Measurements from ENCODE around the gene CAPZA2. TPM values are rescaled to one million over a fixed set of nuclear protein-coding genes. Genes with fewer than 3 reads are reported as not detected.
A peak's percentile ranks its signal among the peaks of the same experiment; 100 is the strongest.

CAPZA2 gene
- total and polyA plus RNA-seq, 9 of the 15 experiments (the other 6 are each of a cell fraction or from before 2014, with no cell fraction given), result 67.0 to 524 (median 176) TPM

DNA sequence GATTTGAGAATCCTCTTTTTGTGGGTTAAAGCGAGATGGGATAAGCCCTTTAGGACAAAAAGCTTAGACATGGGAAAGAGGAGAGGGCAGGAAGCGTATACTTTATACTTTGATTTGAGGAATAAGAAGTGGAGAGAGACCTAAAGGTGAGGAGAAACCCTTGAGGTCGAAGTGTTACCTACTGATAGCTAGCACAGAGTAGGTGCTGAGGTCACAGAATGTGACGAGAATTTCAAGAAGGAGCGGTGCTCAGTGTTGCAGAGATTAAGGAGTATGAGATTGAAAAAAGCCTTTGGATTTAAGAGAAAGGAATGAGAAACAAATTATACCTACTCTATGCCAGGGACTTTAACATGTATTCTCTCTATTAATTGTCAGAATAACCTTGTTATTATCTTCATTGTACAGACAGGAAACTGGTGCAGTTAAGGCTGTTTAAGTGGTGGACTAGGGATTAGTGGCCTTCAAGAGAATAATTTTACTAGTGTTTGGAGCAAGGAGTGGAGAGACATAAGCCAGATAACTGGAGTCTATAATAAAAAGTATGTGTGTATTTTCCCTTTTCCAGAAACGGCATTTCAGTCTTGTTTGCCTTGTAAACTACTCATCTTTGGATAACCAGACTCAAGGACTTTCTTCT is 8.8 kb downstream of the CAPZA2 start (continued):
- TF ChIP-seq, protein P1, sequence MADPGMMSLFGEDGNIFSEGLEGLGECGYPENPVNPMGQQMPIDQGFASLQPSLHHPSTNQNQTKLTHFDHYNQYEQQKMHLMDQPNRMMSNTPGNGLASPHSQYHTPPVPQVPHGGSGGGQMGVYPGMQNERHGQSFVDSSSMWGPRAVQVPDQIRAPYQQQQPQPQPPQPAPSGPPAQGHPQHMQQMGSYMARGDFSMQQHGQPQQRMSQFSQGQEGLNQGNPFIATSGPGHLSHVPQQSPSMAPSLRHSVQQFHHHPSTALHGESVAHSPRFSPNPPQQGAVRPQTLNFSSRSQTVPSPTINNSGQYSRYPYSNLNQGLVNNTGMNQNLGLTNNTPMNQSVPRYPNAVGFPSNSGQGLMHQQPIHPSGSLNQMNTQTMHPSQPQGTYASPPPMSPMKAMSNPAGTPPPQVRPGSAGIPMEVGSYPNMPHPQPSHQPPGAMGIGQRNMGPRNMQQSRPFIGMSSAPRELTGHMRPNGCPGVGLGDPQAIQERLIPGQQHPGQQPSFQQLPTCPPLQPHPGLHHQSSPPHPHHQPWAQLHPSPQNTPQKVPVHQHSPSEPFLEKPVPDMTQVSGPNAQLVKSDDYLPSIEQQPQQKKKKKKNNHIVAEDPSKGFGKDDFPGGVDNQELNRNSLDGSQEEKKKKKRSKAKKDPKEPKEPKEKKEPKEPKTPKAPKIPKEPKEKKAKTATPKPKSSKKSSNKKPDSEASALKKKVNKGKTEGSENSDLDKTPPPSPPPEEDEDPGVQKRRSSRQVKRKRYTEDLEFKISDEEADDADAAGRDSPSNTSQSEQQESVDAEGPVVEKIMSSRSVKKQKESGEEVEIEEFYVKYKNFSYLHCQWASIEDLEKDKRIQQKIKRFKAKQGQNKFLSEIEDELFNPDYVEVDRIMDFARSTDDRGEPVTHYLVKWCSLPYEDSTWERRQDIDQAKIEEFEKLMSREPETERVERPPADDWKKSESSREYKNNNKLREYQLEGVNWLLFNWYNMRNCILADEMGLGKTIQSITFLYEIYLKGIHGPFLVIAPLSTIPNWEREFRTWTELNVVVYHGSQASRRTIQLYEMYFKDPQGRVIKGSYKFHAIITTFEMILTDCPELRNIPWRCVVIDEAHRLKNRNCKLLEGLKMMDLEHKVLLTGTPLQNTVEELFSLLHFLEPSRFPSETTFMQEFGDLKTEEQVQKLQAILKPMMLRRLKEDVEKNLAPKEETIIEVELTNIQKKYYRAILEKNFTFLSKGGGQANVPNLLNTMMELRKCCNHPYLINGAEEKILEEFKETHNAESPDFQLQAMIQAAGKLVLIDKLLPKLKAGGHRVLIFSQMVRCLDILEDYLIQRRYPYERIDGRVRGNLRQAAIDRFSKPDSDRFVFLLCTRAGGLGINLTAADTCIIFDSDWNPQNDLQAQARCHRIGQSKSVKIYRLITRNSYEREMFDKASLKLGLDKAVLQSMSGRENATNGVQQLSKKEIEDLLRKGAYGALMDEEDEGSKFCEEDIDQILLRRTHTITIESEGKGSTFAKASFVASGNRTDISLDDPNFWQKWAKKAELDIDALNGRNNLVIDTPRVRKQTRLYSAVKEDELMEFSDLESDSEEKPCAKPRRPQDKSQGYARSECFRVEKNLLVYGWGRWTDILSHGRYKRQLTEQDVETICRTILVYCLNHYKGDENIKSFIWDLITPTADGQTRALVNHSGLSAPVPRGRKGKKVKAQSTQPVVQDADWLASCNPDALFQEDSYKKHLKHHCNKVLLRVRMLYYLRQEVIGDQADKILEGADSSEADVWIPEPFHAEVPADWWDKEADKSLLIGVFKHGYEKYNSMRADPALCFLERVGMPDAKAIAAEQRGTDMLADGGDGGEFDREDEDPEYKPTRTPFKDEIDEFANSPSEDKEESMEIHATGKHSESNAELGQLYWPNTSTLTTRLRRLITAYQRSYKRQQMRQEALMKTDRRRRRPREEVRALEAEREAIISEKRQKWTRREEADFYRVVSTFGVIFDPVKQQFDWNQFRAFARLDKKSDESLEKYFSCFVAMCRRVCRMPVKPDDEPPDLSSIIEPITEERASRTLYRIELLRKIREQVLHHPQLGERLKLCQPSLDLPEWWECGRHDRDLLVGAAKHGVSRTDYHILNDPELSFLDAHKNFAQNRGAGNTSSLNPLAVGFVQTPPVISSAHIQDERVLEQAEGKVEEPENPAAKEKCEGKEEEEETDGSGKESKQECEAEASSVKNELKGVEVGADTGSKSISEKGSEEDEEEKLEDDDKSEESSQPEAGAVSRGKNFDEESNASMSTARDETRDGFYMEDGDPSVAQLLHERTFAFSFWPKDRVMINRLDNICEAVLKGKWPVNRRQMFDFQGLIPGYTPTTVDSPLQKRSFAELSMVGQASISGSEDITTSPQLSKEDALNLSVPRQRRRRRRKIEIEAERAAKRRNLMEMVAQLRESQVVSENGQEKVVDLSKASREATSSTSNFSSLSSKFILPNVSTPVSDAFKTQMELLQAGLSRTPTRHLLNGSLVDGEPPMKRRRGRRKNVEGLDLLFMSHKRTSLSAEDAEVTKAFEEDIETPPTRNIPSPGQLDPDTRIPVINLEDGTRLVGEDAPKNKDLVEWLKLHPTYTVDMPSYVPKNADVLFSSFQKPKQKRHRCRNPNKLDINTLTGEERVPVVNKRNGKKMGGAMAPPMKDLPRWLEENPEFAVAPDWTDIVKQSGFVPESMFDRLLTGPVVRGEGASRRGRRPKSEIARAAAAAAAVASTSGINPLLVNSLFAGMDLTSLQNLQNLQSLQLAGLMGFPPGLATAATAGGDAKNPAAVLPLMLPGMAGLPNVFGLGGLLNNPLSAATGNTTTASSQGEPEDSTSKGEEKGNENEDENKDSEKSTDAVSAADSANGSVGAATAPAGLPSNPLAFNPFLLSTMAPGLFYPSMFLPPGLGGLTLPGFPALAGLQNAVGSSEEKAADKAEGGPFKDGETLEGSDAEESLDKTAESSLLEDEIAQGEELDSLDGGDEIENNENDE (IDR thresholded peaks at IDR 0.05; ENCODE audit: low read depth, low read length), result no peak
- TF ChIP-seq ETV1 (tag; conservative IDR thresholded peaks at IDR 0.05; ENCODE audit: low read depth), result 0 out of 2 replicates have a peak, but pooled peaks have one; percentile 8
- peak; percentile 78 to 87 for TF ChIP-seq KDM1A (IDR thresholded peaks at IDR 0.05)
- TF ChIP-seq, protein P2, sequence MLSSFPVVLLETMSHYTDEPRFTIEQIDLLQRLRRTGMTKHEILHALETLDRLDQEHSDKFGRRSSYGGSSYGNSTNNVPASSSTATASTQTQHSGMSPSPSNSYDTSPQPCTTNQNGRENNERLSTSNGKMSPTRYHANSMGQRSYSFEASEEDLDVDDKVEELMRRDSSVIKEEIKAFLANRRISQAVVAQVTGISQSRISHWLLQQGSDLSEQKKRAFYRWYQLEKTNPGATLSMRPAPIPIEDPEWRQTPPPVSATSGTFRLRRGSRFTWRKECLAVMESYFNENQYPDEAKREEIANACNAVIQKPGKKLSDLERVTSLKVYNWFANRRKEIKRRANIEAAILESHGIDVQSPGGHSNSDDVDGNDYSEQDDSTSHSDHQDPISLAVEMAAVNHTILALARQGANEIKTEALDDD (IDR thresholded peaks at IDR 0.05), result peak; percentile 43; the same call in 1 of the 2 replicates

All from K562 (cell line).